HCT116 (cell line): ENCODE data around the gene EIF4G3. TPM values are rescaled to one million over a fixed set of nuclear protein-coding genes. Genes with fewer than 3 reads are reported as not detected.

Experiments
- ATAC-seq: fragments of 200-7000 bp; cut with Tn5 transposase; 2 replicates; pipeline ENCODE4 v1.9.1; 2020; ENCODE audit warnings: mild to moderate bottlenecking, moderate library complexity
- BruUV-seq: library from RNA; stranded (reverse); fragments of 400-500 nt; replicated peaks from 2 replicates; lab custom pipeline; 2021; lab: Mats Ljungman, UMichigan
- CTCF ChIA-PET: fragments of 300-600 bp; sonication (Branson Sonifier 250); formaldehyde crosslinking; loops from one replicate; lab custom pipeline; 2021; ENCODE audit warnings: antibody characterized with exemption; lab: Charles Lee
- POLR2A ChIA-PET: fragments of 300-600, 350-600 bp; sonication (Branson Sonifier 250); formaldehyde crosslinking; loops from one replicate; lab custom pipeline; 2021; ENCODE audit warnings: antibody characterized with exemption; lab: Charles Lee
- RAD21 ChIA-PET, 2 experiments: fragments of 300-600 bp; sonication (Branson Sonifier 250); formaldehyde crosslinking; loops; one replicate each; lab custom pipeline; 2023; ENCODE audit warnings: low total read pairs in 2 of 2; ENCODE audit not compliant: uncharacterized antibody in 2 of 2, unreplicated experiment in 2 of 2, low non-redundant PET in 1 of 2; lab: Charles Lee
- DNase-seq: peaks from one replicate; pipeline ENCODE4 v3.0.0-alpha.2; 2010; ENCODE audit warnings: low read depth, low spot score
- H2AFZ ChIP-seq: fragments of 200-600 bp; shearing (Covaris generic), sonication (generic); 2 replicates; pipeline ENCODE4 v1.6.1; 2017; ENCODE audit warnings: low read depth, mixed run types, mixed read lengths, antibody characterized with exemption, low read length; ENCODE audit not compliant: poor library complexity, severe bottlenecking
- H3K27ac ChIP-seq: 2 replicates; pipeline ENCODE4 v1.5.1; 2012; ENCODE audit warnings: low read depth, low read length
- H3K27me3 ChIP-seq: fragments of 200-600 bp; sonication (generic); 2 replicates; pipeline ENCODE4 v1.6.1; 2016; ENCODE audit warnings: mixed run types, low read length, mixed read lengths; ENCODE audit not compliant: insufficient read depth
- H3K36me3 ChIP-seq, 2 experiments: fragments of 200-500 bp in 1 of 2; fragments of 200-600 bp in 1 of 2; sonication (Bioruptor generic) in 1 of 2; sonication (generic) in 1 of 2; 2 replicates each; pipeline versions ENCODE4 v1.5.1 to v1.6.1; 2014 to 2016; ENCODE audit warnings: low read length in 2 of 2, inconsistent platforms in 1 of 2, mixed read lengths in 1 of 2, mixed run types in 1 of 2; ENCODE audit not compliant: insufficient read depth in 2 of 2, control insufficient read depth in 1 of 2
- H3K4me1 ChIP-seq, 2 experiments: fragments of 200-600 bp in 1 of 2; sonication (generic) in 1 of 2; 2 replicates each; pipeline versions ENCODE4 v1.5.1 to v1.6.1; 2012 to 2017; ENCODE audit warnings: low read length in 2 of 2, inconsistent platforms in 1 of 2, mild to moderate bottlenecking in 1 of 2, mixed read lengths in 1 of 2, mixed run types in 1 of 2, moderate library complexity in 1 of 2; ENCODE audit not compliant: insufficient read depth in 2 of 2, control insufficient read depth in 1 of 2
- H3K4me2 ChIP-seq: fragments of 200-600 bp; sonication (generic); 2 replicates; pipeline ENCODE4 v1.6.1; 2017; ENCODE audit warnings: mixed run types, low read length, mixed read lengths
- H3K4me3 ChIP-seq, 2 experiments: fragments of 200-600 bp in 1 of 2; sonication (generic) in 1 of 2; replicated peaks in 1 of 2; 2 replicates each; pipeline ENCODE4 v1.5.1; 2011 to 2016; ENCODE audit warnings: low read length in 2 of 2, control low read depth in 1 of 2, low read depth in 1 of 2, mild to moderate bottlenecking in 1 of 2, mixed read lengths in 1 of 2, mixed run types in 1 of 2
- H3K79me2 ChIP-seq: fragments of 200-600 bp; sonication (generic); 2 replicates; pipeline ENCODE4 v1.6.1; 2017; ENCODE audit warnings: mild to moderate bottlenecking, mixed run types, low read length, moderate library complexity, mixed read lengths; ENCODE audit not compliant: insufficient read depth
- H3K9ac ChIP-seq: fragments of 200-600 bp; sonication (generic); 2 replicates; pipeline ENCODE4 v1.6.1; 2016; ENCODE audit warnings: low read length, mixed read lengths
- H3K9me2 ChIP-seq: fragments of 200-600 bp; sonication (generic), shearing (Covaris generic); 2 replicates; pipeline ENCODE4 v1.6.1; 2017; ENCODE audit warnings: mixed run types, mild to moderate bottlenecking, moderate library complexity; ENCODE audit not compliant: insufficient read depth
- H3K9me3 ChIP-seq, 2 experiments: fragments of 200-500 bp in 1 of 2; fragments of 200-600 bp in 1 of 2; sonication (Bioruptor generic) in 1 of 2; sonication (generic) in 1 of 2; 2 replicates each; pipeline ENCODE4 v1.6.1; 2014 to 2017; ENCODE audit warnings: low read length in 2 of 2, mixed read lengths in 2 of 2, inconsistent platforms in 1 of 2, low read depth in 1 of 2, mild to moderate bottlenecking in 1 of 2, mixed run types in 1 of 2, moderate library complexity in 1 of 2; ENCODE audit not compliant: control insufficient read depth in 1 of 2, insufficient read depth in 1 of 2
- H4K20me1 ChIP-seq: fragments of 200-600 bp; sonication (generic), shearing (Covaris generic); 2 replicates; pipeline ENCODE4 v1.6.1; 2017; ENCODE audit warnings: mixed run types, mild to moderate bottlenecking, moderate library complexity; ENCODE audit not compliant: insufficient read depth
- ATF3 ChIP-seq: IDR thresholded peaks from 2 replicates; pipeline ENCODE4 v1.6.1; 2012
- CBX3 ChIP-seq: IDR thresholded peaks from 2 replicates; pipeline ENCODE4 v1.6.1; 2012; ENCODE audit warnings: low read depth
- CEBPB ChIP-seq: IDR thresholded peaks from 2 replicates; pipeline ENCODE4 v1.6.1; 2012; ENCODE audit warnings: low read depth
- CTCF ChIP-seq, 3 experiments: fragments of 200-600 bp in 1 of 3; sonication (generic) in 1 of 3; IDR thresholded peaks in 2 of 3; conservative IDR thresholded peaks in 1 of 3; 2 replicates each; pipeline ENCODE4 v1.5.1; 2012 to 2017; ENCODE audit warnings: low read depth in 2 of 3, low read length in 2 of 3, antibody characterized with exemption in 1 of 3, borderline replicate concordance in 1 of 3, control low read depth in 1 of 3, mild to moderate bottlenecking in 1 of 3, mixed read lengths in 1 of 3, mixed run types in 1 of 3, moderate library complexity in 1 of 3; ENCODE audit not compliant: insufficient read depth in 1 of 3
- EGR1 ChIP-seq: IDR thresholded peaks from 2 replicates; pipeline ENCODE4 v1.6.1; 2012; ENCODE audit warnings: low read depth
- ELF1 ChIP-seq: IDR thresholded peaks from 2 replicates; pipeline ENCODE4 v1.6.1; 2012; ENCODE audit warnings: low read depth, borderline replicate concordance
- EZH2phosphoT487 ChIP-seq: fragments of 200-600 bp; IDR thresholded peaks from 2 replicates; pipeline ENCODE4 v1.6.1; 2018; ENCODE audit warnings: antibody characterized with exemption, borderline replicate concordance
- FOSL1 ChIP-seq: IDR thresholded peaks from 2 replicates; pipeline ENCODE4 v1.6.1; 2012; ENCODE audit warnings: low read depth
- JUND ChIP-seq: IDR thresholded peaks from 2 replicates; pipeline ENCODE4 v1.6.1; 2012
- MAX ChIP-seq: IDR thresholded peaks from 2 replicates; pipeline ENCODE4 v1.6.1; 2012
- POLR2A ChIP-seq: IDR thresholded peaks from 2 replicates; pipeline ENCODE4 v1.7.0; 2011; ENCODE audit warnings: borderline replicate concordance; ENCODE audit not compliant: insufficient read depth, insufficient read length; ENCODE audit errors: extremely low read depth
- POLR2AphosphoS5 ChIP-seq: IDR thresholded peaks from 2 replicates; pipeline ENCODE4 v1.6.1; 2011; ENCODE audit warnings: mild to moderate bottlenecking, low read depth, low read length, moderate library complexity
- RAD21 ChIP-seq: IDR thresholded peaks from 2 replicates; pipeline ENCODE4 v1.6.1; 2012; ENCODE audit warnings: low read depth, mild to moderate bottlenecking
- REST ChIP-seq: IDR thresholded peaks from 2 replicates; pipeline ENCODE4 v1.6.1; 2012; ENCODE audit warnings: low read depth
- SIN3A ChIP-seq: IDR thresholded peaks from 2 replicates; pipeline ENCODE4 v1.6.1; 2012; ENCODE audit warnings: low read depth
- YY1 ChIP-seq: IDR thresholded peaks from 2 replicates; pipeline ENCODE4 v1.6.1; 2011; ENCODE audit warnings: low read length, low read depth, moderate library complexity, mild to moderate bottlenecking; ENCODE audit not compliant: insufficient replicate concordance; ENCODE audit errors: extremely low read depth
- ZBTB33 ChIP-seq: IDR thresholded peaks from 2 replicates; pipeline ENCODE4 v1.6.1; 2011; ENCODE audit warnings: mild to moderate bottlenecking, low read length, moderate library complexity; ENCODE audit not compliant: insufficient replicate concordance; ENCODE audit errors: extremely low read depth
- ZNF274 ChIP-seq: fragments of 200-500 bp; sonication (Bioruptor generic); IDR thresholded peaks from 2 replicates; pipeline ENCODE4 v1.6.1; 2014; ENCODE audit warnings: mild to moderate bottlenecking, low read depth, low read length, inconsistent platforms
- intact Hi-C: fragments of 100-400 bp; cut with micrococcal nuclease; formaldehyde crosslinking; loops from 2 replicates; pipeline ENCODE4 v1.10.0; 2022
- total RNA-seq: library from RNA; stranded (reverse); gene quantifications from one replicate; pipeline ENCODE4 v1.2.1, GENCODE V29; 2021; ENCODE audit not compliant: unreplicated experiment

EIF4G3 gene
- total RNA-seq, 1 experiment from 2014 or later: 40.1 TPM

- ChIA-PET CTCF (interaction anchor here (1.1 kb wide), 1 partner anchor 173 kb away, joined by 6 read pairs; no protein-coding TSS in a partner anchor), POLR2A (no interaction called here), RAD21 (no interaction called here)
- Histone ChIP-seq H3K9ac (peak overlapping the region; percentile 50), H3K79me2 (peaks cover 16% of the 10 kb centered on the region), H3K9me3 (no peaks in the 10 kb centered on the region), H3K9me2 (no peaks in the 10 kb centered on the region; the same call in 1 of the 2 replicates), H4K20me1 (no peaks in the 10 kb centered on the region), H3K4me3 (peak overlapping the region; percentile 3 to 42; a peak in 2 of 4 replicates), H2AFZ (no peak overlapping the region), H3K4me1 (peaks cover 27 to 33% of the 10 kb centered on the region in 2 experiments), H3K36me3 (no peaks in the 10 kb centered on the region), H3K27me3 (no peaks in the 10 kb centered on the region), H3K4me2 (peak overlapping the region; percentile 66), H3K27ac (peak overlapping the region; percentile 91)
- BruUV-seq: TSS peak; percentile 90
- intact Hi-C loops: loop anchor here (5.0 kb wide), 1 partner anchor 155 kb away; the partner anchor contains the start of gene EIF4G3
- ATAC-seq: peak; percentile 98
- peak; percentile 95 for DNase-seq
- TF ChIP-seq CTCF (IDR thresholded peaks at IDR 0.05 in 2 of 3, conservative IDR thresholded peaks at IDR 0.05 in 1 of 3; ENCODE audit: borderline replicate concordance in 1 of 3, insufficient read depth in 1 of 3, low read depth in 2 of 3, low read length in 2 of 3) (no peak), REST (no peak), POLR2A (no peak), CEBPB (peak; percentile 73), ELF1 (peak; percentile 66), ATF3 (peak; percentile 80), MAX (peak; percentile 81), EGR1 (no peak; the same call in 1 of the 2 replicates), POLR2AphosphoS5 (peak; percentile 66; the same call in 1 of the 2 replicates), CBX3 (peak; percentile 95), YY1 (peak; percentile 54), ZBTB33 (peak; percentile 67), JUND (peak; percentile 98), EZH2phosphoT487 (no peak), RAD21 (peak; percentile 11; the same call in 1 of the 2 replicates), FOSL1 (peak; percentile 94), ZNF274 (no peak), SIN3A (peak; percentile 91)
Measured at GRCh38 chr1:21022279-21023040, 154.2 kb downstream of the EIF4G3 start.
